ENCODE data around the gene SEC14L1.
"Not testable (repeated sequence)": the region's sequence is repeated elsewhere in the genome, so short reads cannot be mapped to it uniquely, and the experiment has no call there.

Gene SEC14L1

GRCh38 chr17:77107506-77108433 is 33.0 kb upstream of the SEC14L1 start:
- Histone ChIP-seq H2AFZ (ENCODE audit: low read depth, low read length) (no peak overlapping the region), H3K27me3 (ENCODE audit: insufficient read depth, low read length) (no peaks in the 10 kb centered on the region), H3K36me3 (ENCODE audit: insufficient read depth, low read length) (no peaks in the 10 kb centered on the region), H3K4me1 (ENCODE audit: insufficient read depth, low read length) (peaks cover 12% of the 10 kb centered on the region), H3K9me3 (ENCODE audit: low read length) (no peaks in the 10 kb centered on the region), H3K4me3 (ENCODE audit: low read length) (no peak overlapping the region)

- H3K9me3 ChIP-seq (ENCODE audit: low read length): no peaks in the 10 kb centered on the region
- no peaks in the 10 kb centered on the region for H3K27me3 ChIP-seq (ENCODE audit: insufficient read depth, low read length)
- H3K36me3 ChIP-seq (ENCODE audit: insufficient read depth, low read length): no peaks in the 10 kb centered on the region
- no peak overlapping the region for H3K4me3 ChIP-seq (ENCODE audit: low read length)
- peak overlapping the region; percentile 41 for H2AFZ ChIP-seq (ENCODE audit: low read depth, low read length)
- peaks cover 12% of the 10 kb centered on the region for H3K4me1 ChIP-seq (ENCODE audit: insufficient read depth, low read length)
Observed at GRCh38 chr17:77109159-77109759, 31.5 kb upstream of the SEC14L1 start.

GRCh38 chr17:77109764-77110359 is 30.9 kb upstream of the SEC14L1 start:
- H2AFZ ChIP-seq (ENCODE audit: low read depth, low read length): peak overlapping the region; percentile 41
- H3K4me3 ChIP-seq (ENCODE audit: low read length): peak overlapping the region; percentile 17
- H3K9me3 ChIP-seq (ENCODE audit: low read length): no peaks in the 10 kb centered on the region

GRCh38 chr17:77111165-77111933 is 29.4 kb upstream of the SEC14L1 start:
- not testable (repeated sequence) for H2AFZ ChIP-seq (ENCODE audit: low read depth, low read length); H3K36me3 ChIP-seq (ENCODE audit: insufficient read depth, low read length); H3K4me3 ChIP-seq (ENCODE audit: low read length); H3K27me3 ChIP-seq (ENCODE audit: insufficient read depth, low read length); H3K9me3 ChIP-seq (ENCODE audit: low read length)
- peaks cover 12% of the 10 kb centered on the region for H3K4me1 ChIP-seq (ENCODE audit: insufficient read depth, low read length)

More at GRCh38 chr17:77109764-77110359, 30.9 kb upstream of the SEC14L1 start:
- H3K4me1 ChIP-seq (ENCODE audit: insufficient read depth, low read length): peaks cover 12% of the 10 kb centered on the region
- no peaks in the 10 kb centered on the region for H3K36me3 ChIP-seq (ENCODE audit: insufficient read depth, low read length)
- no peaks in the 10 kb centered on the region for H3K27me3 ChIP-seq (ENCODE audit: insufficient read depth, low read length)

- no peak overlapping the region for H2AFZ ChIP-seq (ENCODE audit: low read depth, low read length)
- no peaks in the 10 kb centered on the region for H3K9me3 ChIP-seq (ENCODE audit: low read length)
- H3K4me1 ChIP-seq (ENCODE audit: insufficient read depth, low read length): peaks cover 12% of the 10 kb centered on the region
- no peaks in the 10 kb centered on the region for H3K36me3 ChIP-seq (ENCODE audit: insufficient read depth, low read length)
- no peaks in the 10 kb centered on the region for H3K27me3 ChIP-seq (ENCODE audit: insufficient read depth, low read length)
- no peak overlapping the region for H3K4me3 ChIP-seq (ENCODE audit: low read length)
Observed at GRCh38 chr17:77111934-77112296, 28.9 kb upstream of the SEC14L1 start.

- no peaks in the 10 kb centered on the region for H3K36me3 ChIP-seq (ENCODE audit: insufficient read depth, low read length)
- H2AFZ ChIP-seq (ENCODE audit: low read depth, low read length): no peak overlapping the region
- H3K4me3 ChIP-seq (ENCODE audit: low read length): no peak overlapping the region
- H3K4me1 ChIP-seq (ENCODE audit: insufficient read depth, low read length): peaks cover 13% of the 10 kb centered on the region
- H3K27me3 ChIP-seq (ENCODE audit: insufficient read depth, low read length): no peaks in the 10 kb centered on the region
- H3K9me3 ChIP-seq (ENCODE audit: low read length): no peaks in the 10 kb centered on the region
Observed at GRCh38 chr17:77115510-77115909, 25.3 kb upstream of the SEC14L1 start.

- H2AFZ ChIP-seq (ENCODE audit: low read depth, low read length): no peak overlapping the region
- H3K36me3 ChIP-seq (ENCODE audit: insufficient read depth, low read length): no peaks in the 10 kb centered on the region
- H3K4me1 ChIP-seq (ENCODE audit: insufficient read depth, low read length): peaks cover 13% of the 10 kb centered on the region
- no peaks in the 10 kb centered on the region for H3K27me3 ChIP-seq (ENCODE audit: insufficient read depth, low read length)
- H3K4me3 ChIP-seq (ENCODE audit: low read length): no peak overlapping the region
- H3K9me3 ChIP-seq (ENCODE audit: low read length): no peaks in the 10 kb centered on the region
Observed at GRCh38 chr17:77115947-77116346, 24.8 kb upstream of the SEC14L1 start.

- H3K9me3 ChIP-seq (ENCODE audit: low read length): no peaks in the 10 kb centered on the region
- no peak overlapping the region for H3K4me3 ChIP-seq (ENCODE audit: low read length)
- H3K4me1 ChIP-seq (ENCODE audit: insufficient read depth, low read length): peaks cover 13% of the 10 kb centered on the region
- H3K36me3 ChIP-seq (ENCODE audit: insufficient read depth, low read length): no peaks in the 10 kb centered on the region
- H3K27me3 ChIP-seq (ENCODE audit: insufficient read depth, low read length): no peaks in the 10 kb centered on the region
- H2AFZ ChIP-seq (ENCODE audit: low read depth, low read length): no peak overlapping the region
Observed at GRCh38 chr17:77116371-77116860, 24.4 kb upstream of the SEC14L1 start.

- H3K9me3 ChIP-seq (ENCODE audit: low read length): no peaks in the 10 kb centered on the region
- H3K4me3 ChIP-seq (ENCODE audit: low read length): no peak overlapping the region
- H3K36me3 ChIP-seq (ENCODE audit: insufficient read depth, low read length): no peaks in the 10 kb centered on the region
- H3K4me1 ChIP-seq (ENCODE audit: insufficient read depth, low read length): peaks cover 13% of the 10 kb centered on the region
- H3K27me3 ChIP-seq (ENCODE audit: insufficient read depth, low read length): no peaks in the 10 kb centered on the region
- no peak overlapping the region for H2AFZ ChIP-seq (ENCODE audit: low read depth, low read length)
Observed at GRCh38 chr17:77117415-77117814, 23.4 kb upstream of the SEC14L1 start.

- no peaks in the 10 kb centered on the region for H3K9me3 ChIP-seq (ENCODE audit: low read length)
- H3K4me1 ChIP-seq (ENCODE audit: insufficient read depth, low read length): peaks cover 13% of the 10 kb centered on the region
- no peak overlapping the region for H2AFZ ChIP-seq (ENCODE audit: low read depth, low read length)
- no peak overlapping the region for H3K4me3 ChIP-seq (ENCODE audit: low read length)
- no peaks in the 10 kb centered on the region for H3K27me3 ChIP-seq (ENCODE audit: insufficient read depth, low read length)
- no peaks in the 10 kb centered on the region for H3K36me3 ChIP-seq (ENCODE audit: insufficient read depth, low read length)
Observed at GRCh38 chr17:77118251-77118928, 22.4 kb upstream of the SEC14L1 start.

- Histone ChIP-seq H3K36me3 (ENCODE audit: insufficient read depth, low read length) (no peaks in the 10 kb centered on the region), H3K4me3 (ENCODE audit: low read length) (no peak overlapping the region), H3K9me3 (ENCODE audit: low read length) (no peaks in the 10 kb centered on the region), H2AFZ (ENCODE audit: low read depth, low read length) (no peak overlapping the region), H3K27me3 (ENCODE audit: insufficient read depth, low read length) (no peaks in the 10 kb centered on the region), H3K4me1 (ENCODE audit: insufficient read depth, low read length) (peaks cover 13% of the 10 kb centered on the region)
Observed at GRCh38 chr17:77119668-77120301, 21.0 kb upstream of the SEC14L1 start.

- Histone ChIP-seq H3K36me3 (ENCODE audit: insufficient read depth, low read length) (no peaks in the 10 kb centered on the region), H3K4me1 (ENCODE audit: insufficient read depth, low read length) (peaks cover 13% of the 10 kb centered on the region), H3K27me3 (ENCODE audit: insufficient read depth, low read length) (no peaks in the 10 kb centered on the region), H2AFZ (ENCODE audit: low read depth, low read length) (no peak overlapping the region), H3K9me3 (ENCODE audit: low read length) (no peaks in the 10 kb centered on the region), H3K4me3 (ENCODE audit: low read length) (no peak overlapping the region)
Observed at GRCh38 chr17:77120868-77121267, 19.9 kb upstream of the SEC14L1 start.
